IPS-18c (cell line): ENCODE results near the gene UGT1A8.
"Not testable (repeated sequence)": the region's sequence is repeated elsewhere in the genome, so short reads cannot be mapped to it uniquely, and the experiment has no call there.

ENCODE experiments used
- H3K4me3 ChIP-seq: 2 replicates; pipeline ENCODE4 v1.7.0; 2013; ENCODE audit warnings: low read depth, mild to moderate bottlenecking, low read length, moderate library complexity; ENCODE audit not compliant: insufficient read depth
- H3K9me3 ChIP-seq: one replicate; pipeline ENCODE4 v1.6.1; 2013; ENCODE audit warnings: mild to moderate bottlenecking, low read length, moderate library complexity; ENCODE audit not compliant: control insufficient read depth, insufficient read depth

The UGT1A8 gene

DNA sequence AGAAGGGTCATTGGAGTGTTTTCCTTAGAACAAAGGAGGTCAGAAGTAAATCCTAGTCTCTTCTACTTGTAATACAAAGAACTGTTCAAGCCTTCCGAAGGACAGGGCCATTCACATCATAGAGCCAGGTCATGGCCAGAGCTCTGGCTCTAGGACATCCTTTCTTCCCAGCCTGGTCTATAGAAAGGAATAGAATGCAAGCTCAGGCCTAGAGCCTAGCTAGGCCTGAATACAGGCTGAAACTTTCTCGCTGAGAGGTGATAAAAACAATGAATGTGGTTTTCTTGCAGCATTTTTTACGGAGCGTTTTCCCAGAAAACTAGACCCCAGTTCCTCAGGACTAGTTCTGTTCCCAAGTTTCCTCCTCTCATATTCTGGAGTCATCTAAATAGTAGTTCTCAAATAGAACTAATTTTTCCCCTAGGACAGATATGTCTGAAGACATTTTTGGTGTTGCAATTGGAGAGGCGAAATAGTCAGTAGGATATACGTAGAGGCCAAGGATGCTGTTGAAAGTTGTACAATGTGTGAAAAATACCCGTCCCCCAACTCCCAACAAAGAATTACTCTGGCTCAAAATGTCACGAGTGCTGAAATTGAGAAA is 82.1 kb downstream of the UGT1A8 start:
- H3K9me3 ChIP-seq, result no peaks in the 10 kb centered on the region
- no peak overlapping the region for H3K4me3 ChIP-seq

DNA sequence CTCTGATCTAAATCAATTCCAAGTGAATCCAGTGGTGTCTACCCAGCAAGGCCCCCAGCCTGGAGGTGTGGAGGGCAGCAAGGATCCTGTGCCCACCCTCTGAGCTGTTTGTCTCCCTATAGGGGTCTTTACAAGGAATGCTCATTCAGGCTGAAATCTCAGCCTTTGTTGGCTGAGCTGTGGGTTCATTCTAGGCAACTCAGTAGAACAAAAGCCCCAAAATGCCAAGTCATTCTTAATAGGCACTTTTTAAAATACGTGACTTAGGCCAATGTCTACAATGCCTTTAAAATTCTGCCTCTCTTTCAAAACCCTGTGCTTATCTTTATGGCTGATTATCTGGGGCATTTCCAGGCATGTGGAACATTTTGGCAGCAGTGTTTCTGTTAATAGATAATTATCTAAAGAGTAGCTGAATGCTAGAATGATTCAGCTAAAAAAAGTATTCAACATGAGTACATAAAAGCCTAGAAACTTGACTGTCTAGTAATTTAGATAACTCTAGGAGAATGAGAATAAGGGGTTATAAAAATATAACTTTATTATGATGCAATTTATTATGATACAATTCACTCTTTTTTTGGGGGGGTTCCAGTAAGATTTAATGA is 82.7 kb downstream of the UGT1A8 start:
- Histone ChIP-seq H3K9me3 (no peaks in the 10 kb centered on the region), H3K4me3 (no peak overlapping the region)

DNA sequence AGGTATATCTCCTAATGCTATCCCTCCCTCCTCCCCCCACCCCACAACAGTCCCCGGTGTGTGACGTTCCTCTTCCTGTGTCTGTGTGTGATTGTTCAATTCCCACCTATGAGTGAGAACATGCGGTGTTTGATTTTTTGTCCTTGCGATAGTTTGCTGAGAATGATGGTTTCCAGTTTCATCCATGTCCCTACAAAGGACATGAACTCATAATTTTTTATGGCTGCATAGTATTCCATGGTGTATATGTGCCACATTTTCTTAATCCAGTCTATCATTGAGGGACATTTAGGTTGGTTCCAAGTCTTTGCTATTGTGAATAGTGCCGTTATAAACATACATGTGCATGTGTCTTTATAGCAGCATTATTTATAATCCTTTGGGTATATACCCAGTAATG is 83.4 kb downstream of the UGT1A8 start:
- not testable (repeated sequence) for H3K9me3 ChIP-seq, H3K4me3 ChIP-seq

DNA sequence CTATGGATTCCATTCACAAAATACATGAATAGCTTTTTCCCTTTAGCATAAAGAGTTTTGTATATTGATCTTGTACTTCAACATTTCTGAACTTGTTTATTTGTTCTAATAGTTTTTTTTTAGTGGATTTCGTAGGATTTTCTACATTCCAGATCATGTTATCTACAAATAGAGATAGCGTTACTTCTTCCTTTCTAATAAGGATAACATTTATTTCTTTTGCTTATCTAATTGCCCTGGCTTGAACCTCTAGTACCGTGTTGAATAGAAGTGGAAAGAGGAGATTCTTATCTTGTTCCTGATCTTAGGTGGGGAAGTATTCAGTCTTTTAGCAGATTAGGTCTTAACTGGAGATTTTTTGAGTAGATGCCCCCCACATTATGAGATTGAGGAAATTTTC is 84.8 kb downstream of the UGT1A8 start:
- Histone ChIP-seq H3K4me3 (no peak overlapping the region), H3K9me3 (no peaks in the 10 kb centered on the region)

DNA sequence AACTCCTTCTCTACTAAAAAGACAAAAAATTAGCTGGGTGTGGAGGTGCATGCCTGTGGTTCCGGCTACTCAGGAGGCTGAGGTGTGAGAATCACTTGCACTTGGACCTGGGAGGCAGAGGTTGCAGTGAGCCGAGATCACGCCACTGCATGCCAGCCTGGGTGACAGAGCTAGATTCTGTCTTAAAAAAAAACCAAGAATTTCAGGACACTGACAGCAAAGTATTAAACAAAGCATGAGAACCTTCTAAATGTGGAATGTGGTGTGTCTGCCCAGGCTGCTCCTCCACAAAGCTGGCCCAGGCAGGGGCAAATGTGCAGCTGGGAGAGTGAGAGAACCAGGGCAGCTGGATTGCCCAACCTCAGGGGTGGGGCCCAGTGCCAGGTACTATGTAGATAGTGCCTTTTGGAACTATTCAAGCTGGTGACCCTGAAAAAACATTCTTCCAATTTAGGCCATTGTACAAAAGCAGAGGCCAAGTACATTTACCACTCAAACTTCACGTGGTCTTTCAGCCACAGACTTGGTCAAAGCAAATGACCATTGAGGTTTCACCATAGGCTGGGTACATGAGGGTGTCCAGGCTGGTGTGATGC is 88.6 kb downstream of the UGT1A8 start:
- no peak overlapping the region for H3K4me3 ChIP-seq
- no peaks in the 10 kb centered on the region for H3K9me3 ChIP-seq

DNA sequence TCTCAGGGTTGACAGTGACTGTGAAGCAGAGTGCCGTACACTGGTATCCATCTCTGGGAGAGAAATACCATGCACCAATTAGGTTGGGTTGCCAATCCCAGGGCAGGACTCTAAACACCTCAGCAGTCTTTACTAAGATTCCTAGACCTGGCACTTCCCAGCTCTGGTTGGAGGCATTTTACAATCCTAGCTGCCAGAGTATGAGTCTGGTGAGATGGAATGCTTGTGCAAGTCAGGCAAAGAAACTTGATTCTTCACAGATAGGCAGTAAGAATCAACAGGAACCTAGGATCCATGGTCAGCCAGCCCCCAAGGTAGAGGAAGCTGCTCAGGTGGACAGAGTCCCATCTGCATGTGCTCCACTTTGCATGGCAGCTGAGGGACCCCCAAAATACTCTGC is 89.3 kb downstream of the UGT1A8 start:
- Histone ChIP-seq H3K4me3 (no peak overlapping the region), H3K9me3 (no peaks in the 10 kb centered on the region)

DNA sequence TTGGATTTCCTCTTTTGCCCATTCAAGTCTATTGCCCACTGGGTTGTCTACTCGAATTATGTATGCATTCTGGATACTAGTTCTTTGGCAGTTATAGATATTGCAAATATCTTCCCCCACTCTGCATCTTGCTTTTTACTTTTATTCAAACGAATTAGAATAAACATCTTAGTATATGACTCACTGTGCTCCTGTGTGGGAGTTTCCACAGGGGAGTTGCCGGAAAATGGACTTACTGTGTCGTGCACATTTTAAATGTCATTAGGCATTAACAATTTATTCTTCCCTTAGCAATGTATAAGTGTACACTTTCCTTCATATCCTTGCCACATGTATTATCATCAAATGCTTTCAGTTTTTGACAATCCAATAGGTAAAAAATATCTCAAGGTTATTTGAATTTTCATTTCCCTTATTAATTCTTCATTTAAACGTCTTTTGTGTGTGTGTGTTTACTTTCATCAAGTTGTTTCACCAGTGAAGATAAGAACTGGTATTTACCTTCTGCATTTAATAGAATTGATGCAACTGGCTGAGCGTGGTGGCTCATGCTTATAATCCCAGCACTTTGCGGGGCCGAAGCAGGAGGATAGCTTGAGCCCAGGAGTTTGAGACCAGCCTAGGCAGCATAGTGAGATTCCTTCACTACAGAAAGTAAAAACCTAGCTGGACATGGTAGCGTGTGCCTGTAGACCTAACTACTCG is 90.7 kb downstream of the UGT1A8 start:
- H3K9me3 ChIP-seq, result peaks cover 2% of the 10 kb centered on the region
- H3K4me3 ChIP-seq, result no peak overlapping the region

DNA sequence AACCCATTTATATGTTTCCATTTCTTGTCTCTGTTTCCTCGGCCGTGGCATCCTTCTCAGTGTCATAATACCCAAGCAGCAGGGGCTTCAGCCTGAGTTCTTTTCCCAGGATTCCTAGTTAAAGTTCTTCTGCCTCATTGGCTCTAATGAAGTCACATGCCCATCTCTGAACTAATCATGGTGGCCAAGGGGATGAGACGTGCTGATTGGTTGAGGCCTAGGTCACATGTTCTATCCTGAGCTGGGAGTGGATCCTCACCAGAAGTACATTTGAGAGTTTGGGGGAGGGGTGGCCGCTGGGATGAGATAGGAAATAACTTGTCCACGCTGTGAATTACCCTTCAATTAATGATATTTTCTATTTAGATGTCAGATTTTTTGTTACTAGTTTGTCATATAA is 91.5 kb downstream of the UGT1A8 start:
- H3K9me3 ChIP-seq, result peaks cover 2% of the 10 kb centered on the region
- H3K4me3 ChIP-seq, result no peak overlapping the region

DNA sequence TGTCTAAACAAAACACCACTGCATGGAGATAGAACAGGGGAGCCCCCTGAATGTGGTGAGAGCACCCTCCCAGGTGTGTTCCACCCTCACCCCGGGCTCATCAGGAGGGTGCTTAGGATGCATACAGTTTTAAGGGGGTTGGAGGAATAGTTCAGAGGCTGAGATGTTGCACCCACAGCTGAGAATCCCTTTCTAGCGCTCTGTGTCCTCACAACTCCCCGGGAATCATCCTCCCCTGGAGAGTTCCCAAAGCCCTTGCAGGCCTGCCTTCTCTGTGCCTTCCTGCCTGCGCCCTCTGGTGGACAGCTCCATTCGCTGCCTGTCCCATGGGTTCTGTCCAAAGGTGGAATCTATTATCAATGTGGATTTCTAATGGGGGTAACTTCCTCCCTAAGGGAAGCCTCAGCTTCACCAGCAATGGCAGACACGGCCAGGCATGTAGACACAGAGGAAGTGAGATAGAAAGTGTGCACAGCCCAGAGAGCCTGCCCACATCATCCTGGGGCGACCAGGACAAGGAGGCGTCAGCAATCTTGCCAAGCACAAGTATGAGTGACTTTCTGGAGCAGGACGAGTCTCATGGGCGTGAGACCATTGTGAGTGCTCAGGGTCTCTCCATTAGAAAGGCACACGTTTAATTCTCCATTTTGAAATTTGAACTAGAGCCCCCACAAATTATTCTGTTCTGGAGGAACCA is 94.0 kb downstream of the UGT1A8 start:
- Histone ChIP-seq H3K4me3 (no peak overlapping the region), H3K9me3 (peaks cover 2% of the 10 kb centered on the region)

DNA sequence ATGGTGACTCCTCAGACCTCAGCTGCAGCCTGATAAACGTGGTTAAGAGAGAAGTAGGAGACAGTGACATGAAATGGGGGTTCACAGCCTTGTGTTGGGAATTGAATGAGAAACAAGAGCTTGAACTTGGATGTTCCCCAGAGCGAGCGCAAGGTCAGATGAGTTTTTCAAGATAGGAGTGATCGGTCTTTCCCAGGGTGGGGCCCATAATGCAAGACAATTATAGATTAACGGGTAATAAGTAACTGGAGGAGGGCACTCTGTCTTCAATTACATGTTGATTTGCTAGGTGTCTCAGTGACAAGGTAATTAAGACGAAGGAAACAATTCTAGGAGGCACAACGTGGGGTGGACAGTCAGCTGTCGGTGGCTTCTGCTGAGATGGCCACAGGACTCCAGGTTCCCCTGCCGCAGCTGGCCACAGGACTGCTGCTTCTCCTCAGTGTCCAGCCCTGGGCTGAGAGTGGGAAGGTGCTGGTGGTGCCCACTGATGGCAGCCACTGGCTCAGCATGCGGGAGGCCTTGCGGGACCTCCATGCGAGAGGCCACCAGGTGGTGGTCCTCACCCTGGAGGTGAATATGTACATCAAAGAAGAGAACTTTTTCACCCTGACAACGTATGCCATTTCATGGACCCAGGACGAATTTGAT is 95.3 kb downstream of the UGT1A8 start, which contains the start of gene UGT1A5:
UGT1A5 (plus strand) TSS at position 297 of the 651 bp plus-strand sequence; CDS start at position 382, 85 bp downstream.
- H3K4me3 ChIP-seq, result no peak within 1 kb of the TSS
- peaks cover 2% of the 10 kb centered on the region for H3K9me3 ChIP-seq

DNA sequence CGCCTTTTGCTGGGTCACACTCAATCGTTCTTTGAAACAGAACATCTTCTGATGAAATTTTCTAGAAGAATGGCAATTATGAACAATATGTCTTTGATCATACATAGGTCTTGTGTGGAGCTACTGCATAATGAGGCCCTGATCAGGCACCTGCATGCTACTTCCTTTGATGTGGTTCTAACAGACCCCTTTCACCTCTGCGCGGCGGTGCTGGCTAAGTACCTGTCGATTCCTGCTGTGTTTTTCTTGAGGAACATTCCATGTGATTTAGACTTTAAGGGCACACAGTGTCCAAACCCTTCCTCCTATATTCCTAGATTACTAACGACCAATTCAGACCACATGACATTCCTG is 95.8 kb downstream of the UGT1A8 start:
- H3K4me3 ChIP-seq, result no peak overlapping the region
- peaks cover 2% of the 10 kb centered on the region for H3K9me3 ChIP-seq

DNA sequence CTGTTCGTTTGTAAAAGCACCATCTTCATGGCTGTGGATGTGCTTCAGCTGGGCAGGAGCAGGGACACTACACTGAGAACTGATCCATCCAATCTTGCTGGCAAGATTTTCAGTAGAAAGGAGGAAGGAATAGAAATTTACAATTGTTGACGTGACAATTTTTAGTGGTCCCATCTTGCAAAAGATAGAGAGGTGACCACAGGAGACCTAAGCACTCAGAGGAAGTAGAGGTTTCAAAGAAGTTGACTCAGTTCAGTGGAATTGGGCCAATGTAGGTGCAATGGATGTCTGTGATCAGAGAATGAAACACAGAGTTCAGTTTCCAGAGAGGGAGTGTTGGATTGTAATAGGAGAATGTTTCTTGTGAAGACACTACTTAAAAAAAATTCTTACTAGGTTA is 96.7 kb downstream of the UGT1A8 start:
- Histone ChIP-seq H3K4me3 (no peak overlapping the region), H3K9me3 (peaks cover 2% of the 10 kb centered on the region)

DNA sequence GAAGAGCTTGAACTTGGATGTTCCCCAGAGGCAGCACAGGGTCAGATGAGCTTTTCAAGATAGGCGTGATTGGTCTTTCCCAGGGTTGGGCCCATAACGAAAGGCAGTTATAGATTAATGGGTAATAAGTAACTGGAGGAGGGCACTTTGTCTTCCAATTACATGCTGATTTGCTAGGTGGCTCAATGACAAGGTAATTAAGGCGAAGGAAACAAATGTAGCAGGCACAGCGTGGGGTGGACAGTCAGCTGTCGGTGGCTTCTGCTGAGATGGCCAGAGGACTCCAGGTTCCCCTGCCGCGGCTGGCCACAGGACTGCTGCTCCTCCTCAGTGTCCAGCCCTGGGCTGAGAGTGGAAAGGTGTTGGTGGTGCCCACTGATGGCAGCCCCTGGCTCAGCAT is 101.1 kb downstream of the UGT1A8 start, which contains the start of gene UGT1A4:
UGT1A4 (plus strand) TSS at position 185 of the 400 bp plus-strand sequence; CDS start at position 270, 85 bp downstream.
- Histone ChIP-seq H3K9me3 (no peaks in the 10 kb centered on the region), H3K4me3 (no peak within 1 kb of the TSS)

DNA sequence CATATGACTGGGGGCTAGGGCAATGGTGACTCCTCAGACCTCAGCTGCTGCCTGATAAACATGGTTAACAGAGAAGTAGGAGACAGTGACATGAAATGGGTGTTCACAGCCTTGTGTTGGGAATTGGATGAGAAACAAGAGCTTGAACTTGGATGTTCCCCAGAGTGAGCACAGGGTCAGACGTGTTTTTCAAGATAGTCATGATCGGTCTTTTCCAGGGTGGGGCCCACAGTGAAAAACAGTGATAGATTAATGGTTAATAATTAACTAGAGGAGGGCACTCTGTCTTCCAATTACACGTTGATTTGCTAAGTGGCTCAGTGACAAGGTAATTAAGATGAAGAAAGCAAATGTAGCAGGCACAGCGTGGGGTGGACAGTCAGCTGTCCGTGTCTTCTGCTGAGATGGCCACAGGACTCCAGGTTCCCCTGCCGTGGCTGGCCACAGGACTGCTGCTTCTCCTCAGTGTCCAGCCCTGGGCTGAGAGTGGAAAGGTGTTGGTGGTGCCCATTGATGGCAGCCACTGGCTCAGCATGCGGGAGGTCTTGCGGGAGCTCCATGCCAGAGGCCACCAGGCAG is 111.4 kb downstream of the UGT1A8 start, which contains the start of gene UGT1A3:
UGT1A3 (plus strand) TSS at position 320 of the 579 bp plus-strand sequence; CDS start at position 405, 85 bp downstream.
- H3K9me3 ChIP-seq, result peaks cover 4% of the 10 kb centered on the region
- no peak within 1 kb of the TSS for H3K4me3 ChIP-seq

DNA sequence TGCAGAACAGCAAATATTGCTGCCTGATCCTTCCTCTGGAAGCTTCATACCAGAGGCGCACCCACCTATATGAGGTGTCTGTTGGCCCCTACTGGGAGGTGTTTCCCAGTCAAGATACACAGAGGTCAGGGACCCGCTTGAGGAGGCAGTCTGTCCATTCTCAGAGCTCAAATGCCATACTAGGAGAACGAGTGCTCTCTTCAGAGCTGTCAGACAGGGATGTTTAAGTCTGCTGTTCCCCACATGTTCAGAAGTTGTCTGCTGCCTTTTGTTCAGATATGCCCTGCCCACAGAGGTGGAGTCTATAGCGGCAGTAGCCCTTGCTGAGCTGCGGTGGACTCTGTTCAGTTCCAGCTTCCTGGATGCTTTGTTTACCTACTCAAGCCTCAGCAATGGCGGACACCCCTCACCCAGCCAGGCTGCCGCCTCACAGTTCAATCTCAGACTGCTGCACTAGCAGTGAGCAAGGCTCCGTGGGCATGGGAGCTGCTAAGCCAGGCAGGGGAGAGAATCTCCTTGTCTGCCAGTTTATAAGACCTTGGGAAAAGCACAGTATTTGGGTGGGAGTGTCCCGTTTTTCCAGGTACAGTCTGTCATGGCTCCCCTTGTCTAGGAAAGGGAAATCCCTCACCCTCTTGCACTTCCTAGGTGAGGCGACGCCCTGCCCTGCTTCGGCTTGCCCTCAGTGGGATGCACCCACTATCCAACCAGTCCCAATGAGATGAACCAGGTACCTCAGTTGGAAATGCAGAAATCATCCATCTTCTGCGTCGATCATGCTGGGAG is 119.6 kb downstream of the UGT1A8 start:
- H3K9me3 ChIP-seq, H3K4me3 ChIP-seq: not testable (repeated sequence)

DNA sequence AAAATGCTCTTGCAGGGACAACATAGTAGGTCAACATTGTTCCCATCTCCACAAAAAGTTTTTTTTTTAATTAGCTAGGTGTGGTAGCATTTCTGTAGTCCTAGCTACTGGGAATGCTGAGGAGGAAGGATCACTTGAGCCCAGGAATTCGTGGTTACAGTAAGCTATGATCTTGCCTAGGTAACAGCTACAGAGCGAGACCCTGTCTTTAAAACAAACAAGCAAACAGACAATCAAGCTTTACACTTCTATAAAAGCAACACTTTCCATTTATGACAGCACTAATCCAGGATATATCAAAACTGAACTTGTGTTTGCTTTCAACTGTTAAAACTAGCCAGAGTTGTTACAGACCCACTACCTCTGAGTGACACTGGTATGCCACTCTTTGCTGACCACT is 123.4 kb downstream of the UGT1A8 start:
- no peak overlapping the region for H3K4me3 ChIP-seq
- peaks cover 2% of the 10 kb centered on the region for H3K9me3 ChIP-seq
